MM.1S (cell line): Measurements from ENCODE around the gene MORN4.
"Not testable (repeated sequence)": the region's sequence is repeated elsewhere in the genome, so short reads cannot be mapped to it uniquely, and the experiment has no call there.

Source experiments
- EZH2 ChIP-seq: fragments of 300-600 bp; sonication (generic); optimal IDR thresholded peaks from 2 replicates; pipeline ENCODE3; 2017; ENCODE audit warnings: low read depth, mild to moderate bottlenecking, antibody characterized with exemption, low read length, mixed read lengths
- EZH2phosphoT487 ChIP-seq: fragments of 300-600 bp; sonication (generic); IDR thresholded peaks from 2 replicates; pipeline ENCODE4 v1.6.1; 2018; ENCODE audit warnings: antibody characterized with exemption, low read length
- TF ChIP-seq, protein P1 (sequence below): fragments of 300-600 bp; sonication (generic); IDR thresholded peaks from 2 replicates; pipeline ENCODE4 v1.5.1; 2016; ENCODE audit warnings: antibody characterized with exemption, low read length, mixed read lengths

DNA sequence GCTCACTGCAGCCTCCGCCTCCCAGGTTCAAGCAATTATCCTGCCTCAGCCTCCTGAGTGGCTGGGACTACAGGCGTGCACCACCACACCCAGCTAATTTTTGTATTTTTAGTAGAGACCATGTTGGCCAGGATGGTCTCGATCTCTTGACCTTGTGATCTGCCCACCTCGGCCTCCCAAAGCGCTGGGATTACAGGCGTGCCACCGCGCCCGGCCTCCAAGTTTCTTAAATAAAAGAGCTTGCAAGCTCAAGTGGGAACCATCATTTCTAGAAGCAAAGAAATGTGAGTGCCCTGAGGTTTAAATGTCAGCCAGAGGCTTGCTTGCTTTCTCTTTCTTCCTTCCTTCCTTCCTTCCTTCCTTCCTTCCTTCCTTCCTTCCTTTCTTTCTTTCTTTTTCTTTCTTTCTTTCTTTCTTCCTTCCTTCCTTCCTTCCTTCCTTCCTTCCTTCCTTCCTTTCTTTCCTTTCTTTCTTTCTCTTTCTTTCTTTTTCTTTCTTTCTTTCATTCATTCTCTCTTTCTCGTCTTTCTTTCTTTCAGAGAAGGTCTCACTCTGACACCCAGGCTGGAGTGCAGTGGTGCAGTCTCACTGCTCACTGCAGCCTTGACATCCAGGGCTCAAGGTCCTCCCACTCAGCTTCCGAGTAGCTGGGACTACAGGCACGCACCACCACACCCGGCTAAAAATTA, 9.3 kb upstream of the MORN4 start:
- TF ChIP-seq, protein P1, sequence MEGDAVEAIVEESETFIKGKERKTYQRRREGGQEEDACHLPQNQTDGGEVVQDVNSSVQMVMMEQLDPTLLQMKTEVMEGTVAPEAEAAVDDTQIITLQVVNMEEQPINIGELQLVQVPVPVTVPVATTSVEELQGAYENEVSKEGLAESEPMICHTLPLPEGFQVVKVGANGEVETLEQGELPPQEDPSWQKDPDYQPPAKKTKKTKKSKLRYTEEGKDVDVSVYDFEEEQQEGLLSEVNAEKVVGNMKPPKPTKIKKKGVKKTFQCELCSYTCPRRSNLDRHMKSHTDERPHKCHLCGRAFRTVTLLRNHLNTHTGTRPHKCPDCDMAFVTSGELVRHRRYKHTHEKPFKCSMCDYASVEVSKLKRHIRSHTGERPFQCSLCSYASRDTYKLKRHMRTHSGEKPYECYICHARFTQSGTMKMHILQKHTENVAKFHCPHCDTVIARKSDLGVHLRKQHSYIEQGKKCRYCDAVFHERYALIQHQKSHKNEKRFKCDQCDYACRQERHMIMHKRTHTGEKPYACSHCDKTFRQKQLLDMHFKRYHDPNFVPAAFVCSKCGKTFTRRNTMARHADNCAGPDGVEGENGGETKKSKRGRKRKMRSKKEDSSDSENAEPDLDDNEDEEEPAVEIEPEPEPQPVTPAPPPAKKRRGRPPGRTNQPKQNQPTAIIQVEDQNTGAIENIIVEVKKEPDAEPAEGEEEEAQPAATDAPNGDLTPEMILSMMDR: not testable (repeated sequence)
- not testable (repeated sequence) for TF ChIP-seq EZH2phosphoT487, EZH2
